ENCODE data around the gene CPD. TPM values are rescaled to one million over a fixed set of nuclear protein-coding genes. Genes with fewer than 3 reads are reported as not detected.
"Not testable (repeated sequence)": the region's sequence is repeated elsewhere in the genome, so short reads cannot be mapped to it uniquely, and the experiment has no call there.

The CPD gene
- polyA plus RNA-seq, 2 donors, result 3.0 to 5.1 TPM

DNA sequence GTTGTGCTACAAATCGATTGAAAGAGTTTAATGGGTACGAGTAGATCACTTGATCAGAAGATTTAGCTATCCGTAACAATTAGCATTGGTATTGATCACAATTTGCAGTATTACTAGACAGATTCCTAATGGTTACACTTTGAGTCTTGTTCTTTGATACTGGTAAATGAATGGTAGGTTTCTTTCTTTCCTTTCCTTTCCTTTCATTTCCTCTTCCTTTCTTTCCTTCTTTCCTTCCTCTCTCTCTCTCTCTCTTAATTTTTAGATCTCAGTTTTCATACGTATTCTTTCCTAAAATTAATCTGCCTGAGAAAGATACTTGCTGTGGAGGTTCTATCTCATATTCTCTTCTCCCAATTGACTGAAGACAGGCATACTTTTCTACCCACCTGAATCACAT is 17.9 kb downstream of the CPD start:
- H3K9me3 ChIP-seq (ENCODE audit: control insufficient read depth in 2 of 2, insufficient read depth in 1 of 2, low read depth in 1 of 2, low read length in 1 of 2), result no peaks in the 10 kb centered on the region
- H3K36me3 ChIP-seq (ENCODE audit: control insufficient read depth in 2 of 2, insufficient read depth in 2 of 2, low read length in 1 of 2), result no peaks in the 10 kb centered on the region
- 71 to 86% methylated on average over 4 of the region's 4 CpGs for WGBS, 2 donors
- H3K27ac ChIP-seq (ENCODE audit: low read depth in 2 of 2, low read length in 1 of 2), result no peak overlapping the region
- no peaks in the 10 kb centered on the region for H3K27me3 ChIP-seq (ENCODE audit: control insufficient read depth in 1 of 2, insufficient read depth in 2 of 2, low read length in 2 of 2)
- H3K4me3 ChIP-seq (ENCODE audit: low read depth in 1 of 2, low read length in 2 of 2), result no peak overlapping the region
- no peaks in the 10 kb centered on the region for H3K4me1 ChIP-seq (ENCODE audit: control insufficient read depth in 2 of 2, insufficient read depth in 2 of 2, low read length in 1 of 2)

DNA sequence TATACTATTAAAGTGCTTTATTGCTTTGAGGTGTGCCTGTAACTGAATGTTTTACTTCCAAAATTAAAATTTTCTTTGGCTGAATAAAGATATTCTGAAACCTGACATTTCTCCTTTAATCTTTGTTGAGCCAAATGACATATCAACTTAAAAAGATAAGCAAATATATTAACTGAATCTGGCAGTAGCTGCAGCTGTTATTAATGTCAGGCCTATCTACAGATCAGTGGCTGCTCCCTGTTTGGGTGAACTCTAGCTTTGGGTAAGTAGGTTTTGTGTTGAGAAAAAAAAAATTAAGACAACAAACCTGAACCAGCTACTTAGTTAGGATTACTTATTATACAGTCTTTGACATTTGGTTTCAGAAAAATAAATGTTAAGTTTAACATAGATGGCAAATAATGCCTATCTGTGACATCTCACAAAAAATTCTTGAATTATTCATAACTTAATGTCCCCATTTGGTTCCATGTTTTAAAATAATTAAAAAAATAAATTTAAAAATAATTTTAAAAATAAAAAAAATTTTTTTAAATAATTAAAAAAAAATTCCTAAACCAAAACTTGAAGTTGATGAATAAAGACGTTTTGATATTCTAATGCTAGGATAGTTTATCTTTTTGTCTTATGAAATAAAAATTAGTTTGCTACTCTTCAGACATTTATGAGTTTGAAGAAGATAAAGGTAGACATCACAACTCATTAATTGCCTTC is 19.8 kb downstream of the CPD start:
- no peaks in the 10 kb centered on the region for H3K36me3 ChIP-seq (ENCODE audit: control insufficient read depth in 2 of 2, insufficient read depth in 2 of 2, low read length in 1 of 2)
- no peak overlapping the region for H3K4me3 ChIP-seq (ENCODE audit: low read depth in 1 of 2, low read length in 2 of 2)
- H3K4me1 ChIP-seq (ENCODE audit: control insufficient read depth in 2 of 2, insufficient read depth in 2 of 2, low read length in 1 of 2), result peaks cover 0 to 2% of the 10 kb centered on the region in 2 donors
- H3K9me3 ChIP-seq (ENCODE audit: control insufficient read depth in 2 of 2, insufficient read depth in 1 of 2, low read depth in 1 of 2, low read length in 1 of 2), result no peaks in the 10 kb centered on the region
- H3K27me3 ChIP-seq (ENCODE audit: control insufficient read depth in 1 of 2, insufficient read depth in 2 of 2, low read length in 2 of 2), result no peaks in the 10 kb centered on the region
- 88% methylated on average over 1 of the region's 1 CpG for WGBS, 2 donors
- no peak overlapping the region for H3K27ac ChIP-seq (ENCODE audit: low read depth in 2 of 2, low read length in 1 of 2)

DNA sequence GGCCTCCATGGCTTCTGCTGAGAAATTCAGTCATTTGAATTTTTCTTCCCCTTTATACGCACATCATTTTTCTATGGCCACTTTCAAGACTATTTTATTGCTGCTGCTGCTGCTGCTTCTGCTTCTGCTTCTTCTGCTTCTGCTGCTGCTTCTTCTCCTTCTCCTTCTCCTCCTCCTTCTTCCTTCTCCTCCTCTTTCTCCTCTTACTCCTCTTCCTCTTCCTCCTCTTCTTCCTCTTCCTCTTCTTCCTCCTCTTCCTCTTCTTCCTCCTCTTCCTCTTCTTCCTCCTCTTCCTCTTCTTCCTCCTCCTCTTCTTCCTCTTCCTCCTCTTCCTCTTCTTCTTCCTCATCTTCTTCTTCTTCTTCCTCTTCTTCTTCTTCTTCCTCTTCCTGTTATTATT is 22.4 kb downstream of the CPD start:
- 89 to 95% methylated on average over 1 of the region's 1 CpG for WGBS, 2 donors
- H3K27ac ChIP-seq (ENCODE audit: low read depth in 2 of 2, low read length in 1 of 2), result no peak overlapping the region
- peaks cover 0 to 2% of the 10 kb centered on the region in 2 donors for H3K4me1 ChIP-seq (ENCODE audit: control insufficient read depth in 2 of 2, insufficient read depth in 2 of 2, low read length in 1 of 2)
- no peaks in the 10 kb centered on the region for H3K9me3 ChIP-seq (ENCODE audit: control insufficient read depth in 2 of 2, insufficient read depth in 1 of 2, low read depth in 1 of 2, low read length in 1 of 2)
- no peaks in the 10 kb centered on the region for H3K27me3 ChIP-seq (ENCODE audit: control insufficient read depth in 1 of 2, insufficient read depth in 2 of 2, low read length in 2 of 2)
- H3K36me3 ChIP-seq (ENCODE audit: control insufficient read depth in 2 of 2, insufficient read depth in 2 of 2, low read length in 1 of 2), result no peaks in the 10 kb centered on the region
- no peak overlapping the region for H3K4me3 ChIP-seq (ENCODE audit: low read depth in 1 of 2, low read length in 2 of 2)

DNA sequence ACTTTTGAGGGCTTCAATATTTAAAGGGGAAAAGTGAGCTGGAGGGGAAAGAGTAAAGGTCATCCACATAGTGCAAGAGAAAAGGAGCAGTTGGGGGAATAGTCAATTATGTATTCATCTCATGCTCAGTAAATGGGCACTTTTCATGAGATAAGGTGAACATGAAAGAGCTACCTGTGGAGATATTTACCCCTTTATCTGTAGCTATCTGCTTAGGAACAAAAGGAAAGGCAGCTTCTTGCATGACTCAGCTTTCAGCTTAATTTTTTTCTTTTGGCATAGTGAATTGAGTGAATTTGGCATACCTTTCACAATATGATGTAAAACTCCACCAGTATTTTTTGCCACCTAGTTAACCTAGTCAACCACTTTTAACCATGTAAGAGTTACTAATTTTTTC is 26.4 kb downstream of the CPD start:
- H3K4me1 ChIP-seq (ENCODE audit: control insufficient read depth in 2 of 2, insufficient read depth in 2 of 2, low read length in 1 of 2), result peaks cover 0 to 2% of the 10 kb centered on the region in 2 donors
- no peaks in the 10 kb centered on the region for H3K36me3 ChIP-seq (ENCODE audit: control insufficient read depth in 2 of 2, insufficient read depth in 2 of 2, low read length in 1 of 2)
- no peaks in the 10 kb centered on the region for H3K27me3 ChIP-seq (ENCODE audit: control insufficient read depth in 1 of 2, insufficient read depth in 2 of 2, low read length in 2 of 2)
- H3K27ac ChIP-seq (ENCODE audit: low read depth in 2 of 2, low read length in 1 of 2), result no peak overlapping the region
- no peaks in the 10 kb centered on the region for H3K9me3 ChIP-seq (ENCODE audit: control insufficient read depth in 2 of 2, insufficient read depth in 1 of 2, low read depth in 1 of 2, low read length in 1 of 2)
- H3K4me3 ChIP-seq (ENCODE audit: low read depth in 1 of 2, low read length in 2 of 2), result no peak overlapping the region

DNA sequence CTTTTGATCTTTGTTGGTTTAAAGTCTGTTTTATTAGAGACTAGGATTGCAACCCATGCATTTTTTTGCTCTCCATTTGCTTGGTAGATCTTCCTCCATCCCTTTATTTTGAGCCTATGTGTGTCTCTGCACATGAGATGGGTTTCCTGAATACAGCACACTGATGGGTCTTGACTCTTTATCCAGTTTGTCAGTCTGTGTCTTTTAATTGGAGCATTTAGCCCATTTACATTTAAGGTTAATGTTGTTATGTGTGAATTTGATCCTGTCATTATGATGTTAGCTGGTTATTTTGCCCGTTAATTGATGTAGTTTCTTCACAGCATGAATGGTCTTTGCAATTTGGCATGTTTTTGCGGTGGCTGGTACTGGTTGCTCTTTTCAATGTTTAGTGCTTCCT is 31.9 kb downstream of the CPD start:
- not testable (repeated sequence) for H3K27me3 ChIP-seq (ENCODE audit: control insufficient read depth in 1 of 2, insufficient read depth in 2 of 2, low read length in 2 of 2); H3K9me3 ChIP-seq (ENCODE audit: control insufficient read depth in 2 of 2, insufficient read depth in 1 of 2, low read depth in 1 of 2, low read length in 1 of 2); H3K27ac ChIP-seq (ENCODE audit: low read depth in 2 of 2, low read length in 1 of 2); H3K4me1 ChIP-seq (ENCODE audit: control insufficient read depth in 2 of 2, insufficient read depth in 2 of 2, low read length in 1 of 2); H3K36me3 ChIP-seq (ENCODE audit: control insufficient read depth in 2 of 2, insufficient read depth in 2 of 2, low read length in 1 of 2); H3K4me3 ChIP-seq (ENCODE audit: low read depth in 1 of 2, low read length in 2 of 2)
- WGBS, 2 donors, result 97 to 98% methylated on average over 2 of the region's 2 CpGs

DNA sequence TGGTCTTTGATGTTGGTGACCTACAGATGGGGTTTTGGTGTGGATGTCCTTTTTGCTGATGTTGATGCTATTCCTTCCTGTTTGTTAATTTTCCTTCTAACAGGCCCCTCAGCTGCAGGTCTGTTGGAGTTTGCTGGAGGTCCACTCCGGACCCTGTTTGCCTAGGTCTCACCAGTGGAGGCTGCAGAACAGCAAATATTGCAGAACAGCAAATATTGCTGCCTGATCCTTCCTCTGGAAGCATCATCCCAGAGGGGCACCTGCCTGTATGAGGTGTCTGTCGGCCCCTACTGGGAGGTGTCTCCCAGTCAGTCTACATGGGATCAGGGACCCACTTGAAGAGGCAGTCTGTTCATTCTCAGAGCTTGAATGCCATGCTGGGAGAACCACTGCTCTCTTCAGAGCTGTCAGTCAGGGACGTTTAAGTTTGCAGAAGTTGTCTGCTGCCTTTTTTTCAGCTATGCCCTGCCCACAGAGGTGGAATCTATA is 33.3 kb downstream of the CPD start:
- H3K36me3 ChIP-seq (ENCODE audit: control insufficient read depth in 2 of 2, insufficient read depth in 2 of 2, low read length in 1 of 2); H3K4me1 ChIP-seq (ENCODE audit: control insufficient read depth in 2 of 2, insufficient read depth in 2 of 2, low read length in 1 of 2); H3K9me3 ChIP-seq (ENCODE audit: control insufficient read depth in 2 of 2, insufficient read depth in 1 of 2, low read depth in 1 of 2, low read length in 1 of 2); H3K4me3 ChIP-seq (ENCODE audit: low read depth in 1 of 2, low read length in 2 of 2); H3K27me3 ChIP-seq (ENCODE audit: control insufficient read depth in 1 of 2, insufficient read depth in 2 of 2, low read length in 2 of 2); H3K27ac ChIP-seq (ENCODE audit: low read depth in 2 of 2, low read length in 1 of 2): not testable (repeated sequence)
- WGBS, 2 donors, result 83 to 91% methylated on average over 3 of the region's 3 CpGs

DNA sequence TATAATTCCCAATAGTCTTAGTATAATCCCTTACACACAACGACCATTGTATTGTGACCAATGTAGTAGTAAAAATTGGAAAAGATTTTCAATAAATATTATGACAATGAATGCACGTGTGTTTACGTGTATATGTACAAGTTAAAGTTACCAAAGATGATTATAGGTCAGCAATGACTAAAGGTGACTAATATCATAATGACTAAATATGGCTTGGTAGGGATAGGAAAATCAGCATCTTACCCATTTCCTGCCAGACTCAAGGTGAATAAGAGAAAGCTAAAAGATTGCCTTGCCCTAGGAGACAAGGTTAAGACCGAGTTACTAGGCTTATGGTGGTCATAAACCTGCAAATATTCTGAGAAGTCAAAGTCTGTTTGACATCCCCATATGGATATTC is 34.4 kb downstream of the CPD start:
- Histone ChIP-seq H3K27me3 (ENCODE audit: control insufficient read depth in 1 of 2, insufficient read depth in 2 of 2, low read length in 2 of 2) (no peaks in the 10 kb centered on the region), H3K4me3 (ENCODE audit: low read depth in 1 of 2, low read length in 2 of 2) (no peak overlapping the region), H3K27ac (ENCODE audit: low read depth in 2 of 2, low read length in 1 of 2) (no peak overlapping the region), H3K4me1 (ENCODE audit: control insufficient read depth in 2 of 2, insufficient read depth in 2 of 2, low read length in 1 of 2) (no peaks in the 10 kb centered on the region), H3K36me3 (ENCODE audit: control insufficient read depth in 2 of 2, insufficient read depth in 2 of 2, low read length in 1 of 2) (no peaks in the 10 kb centered on the region), H3K9me3 (ENCODE audit: control insufficient read depth in 2 of 2, insufficient read depth in 1 of 2, low read depth in 1 of 2, low read length in 1 of 2) (no peaks in the 10 kb centered on the region)
- WGBS, 2 donors, result 74 to 84% methylated on average over 4 of the region's 4 CpGs

DNA sequence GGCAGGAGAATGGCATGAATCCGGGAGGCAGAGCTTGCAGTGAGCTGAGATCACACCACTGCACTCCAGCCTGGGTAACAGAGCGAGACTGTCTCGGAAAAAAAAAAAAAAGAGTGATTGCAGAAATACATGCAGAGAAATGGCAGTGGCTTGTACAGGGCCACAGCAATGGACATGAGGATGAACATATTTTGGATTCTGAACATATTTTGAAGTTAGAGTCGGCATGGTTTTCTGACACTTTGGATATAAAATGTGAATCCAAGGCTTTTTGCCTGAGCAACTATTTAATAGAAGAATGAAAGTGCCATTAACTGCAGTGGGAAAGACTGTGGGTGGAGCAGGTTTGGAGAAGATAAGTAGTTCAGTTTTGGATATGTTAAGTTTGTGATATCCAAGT is 35.8 kb downstream of the CPD start:
- 89 to 91% methylated on average over 4 of the region's 4 CpGs for WGBS, 2 donors

DNA sequence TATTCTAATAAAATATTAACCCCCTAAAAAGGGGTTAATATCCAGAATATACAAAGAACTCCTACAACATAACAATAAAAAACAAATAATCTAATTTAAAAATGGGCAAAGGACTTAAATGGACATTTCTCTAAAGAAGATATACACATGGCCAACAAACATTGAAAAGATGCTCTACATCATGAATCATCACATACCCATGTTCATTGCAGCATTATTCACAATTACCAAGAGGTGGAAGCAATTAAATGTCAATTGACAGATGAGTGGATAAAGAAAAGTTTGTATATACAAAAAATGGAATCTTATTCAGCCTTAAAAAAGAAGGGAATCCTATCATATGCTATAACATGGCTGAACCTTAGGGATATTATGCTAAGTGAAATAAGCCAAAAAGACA is 36.8 kb downstream of the CPD start:
- Histone ChIP-seq H3K9me3 (ENCODE audit: control insufficient read depth in 2 of 2, insufficient read depth in 1 of 2, low read depth in 1 of 2, low read length in 1 of 2) (no peaks in the 10 kb centered on the region), H3K4me1 (ENCODE audit: control insufficient read depth in 2 of 2, insufficient read depth in 2 of 2, low read length in 1 of 2) (no peaks in the 10 kb centered on the region), H3K4me3 (ENCODE audit: low read depth in 1 of 2, low read length in 2 of 2) (no peak overlapping the region), H3K27ac (ENCODE audit: low read depth in 2 of 2, low read length in 1 of 2) (no peak overlapping the region), H3K27me3 (ENCODE audit: control insufficient read depth in 1 of 2, insufficient read depth in 2 of 2, low read length in 2 of 2) (no peaks in the 10 kb centered on the region), H3K36me3 (ENCODE audit: control insufficient read depth in 2 of 2, insufficient read depth in 2 of 2, low read length in 1 of 2) (no peaks in the 10 kb centered on the region)

More for the DNA sequence above, 35.8 kb downstream of the CPD start:
- no peak overlapping the region for H3K27ac ChIP-seq (ENCODE audit: low read depth in 2 of 2, low read length in 1 of 2)
- H3K36me3 ChIP-seq (ENCODE audit: control insufficient read depth in 2 of 2, insufficient read depth in 2 of 2, low read length in 1 of 2), result no peaks in the 10 kb centered on the region
- no peaks in the 10 kb centered on the region for H3K27me3 ChIP-seq (ENCODE audit: control insufficient read depth in 1 of 2, insufficient read depth in 2 of 2, low read length in 2 of 2)
- no peak overlapping the region for H3K4me3 ChIP-seq (ENCODE audit: low read depth in 1 of 2, low read length in 2 of 2)
- H3K9me3 ChIP-seq (ENCODE audit: control insufficient read depth in 2 of 2, insufficient read depth in 1 of 2, low read depth in 1 of 2, low read length in 1 of 2), result no peaks in the 10 kb centered on the region
- no peaks in the 10 kb centered on the region for H3K4me1 ChIP-seq (ENCODE audit: control insufficient read depth in 2 of 2, insufficient read depth in 2 of 2, low read length in 1 of 2)

DNA sequence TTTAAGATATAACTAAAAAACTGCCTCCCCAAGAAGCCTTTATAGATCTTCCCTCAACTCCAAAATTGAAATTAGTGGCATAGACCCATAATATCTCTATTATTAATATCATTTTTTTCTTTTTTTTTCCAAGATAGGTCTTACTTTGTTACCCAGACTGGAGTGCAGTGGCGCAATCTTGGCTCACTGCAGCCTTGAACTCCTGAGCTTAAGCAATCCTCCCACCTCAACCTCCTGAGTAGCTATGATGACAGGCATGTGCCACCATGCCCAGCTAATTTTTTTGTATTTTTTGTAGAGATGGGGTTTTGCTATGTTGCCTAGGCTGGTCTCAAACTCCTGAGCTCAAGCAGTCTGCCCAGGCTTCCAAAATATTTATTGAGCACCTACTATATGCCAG is 39.3 kb downstream of the CPD start:
- H3K4me3 ChIP-seq (ENCODE audit: low read depth in 1 of 2, low read length in 2 of 2); H3K36me3 ChIP-seq (ENCODE audit: control insufficient read depth in 2 of 2, insufficient read depth in 2 of 2, low read length in 1 of 2); H3K27me3 ChIP-seq (ENCODE audit: control insufficient read depth in 1 of 2, insufficient read depth in 2 of 2, low read length in 2 of 2); H3K9me3 ChIP-seq (ENCODE audit: control insufficient read depth in 2 of 2, insufficient read depth in 1 of 2, low read depth in 1 of 2, low read length in 1 of 2); H3K4me1 ChIP-seq (ENCODE audit: control insufficient read depth in 2 of 2, insufficient read depth in 2 of 2, low read length in 1 of 2); H3K27ac ChIP-seq (ENCODE audit: low read depth in 2 of 2, low read length in 1 of 2): not testable (repeated sequence)
- WGBS, 2 donors, result 92 to 100% methylated on average over 1 of the region's 1 CpG

Measured in esophagus (tissue), 2 donors.